Stimulated activated CD4-positive, alpha-beta T cell treated with anti-CD3 and anti-CD28 coated beads, Interleukin-15, amount 100 ng/mL, for 24 hours (primary cell): Measurements from ENCODE around the gene NBAS.
"Not testable (repeated sequence)": the region's sequence is repeated elsewhere in the genome, so short reads cannot be mapped to it uniquely, and the experiment has no call there.

Experiments used
- DNase-seq: peaks from one replicate; pipeline ENCODE4 v3.0.0-alpha.2; 2020

NBAS gene

GRCh38 chr2:15520346-15520745 lies 40.8 kb downstream of the NBAS start:
- DNase-seq = no peak

- DNase-seq = not testable (repeated sequence)
Observed at GRCh38 chr2:15518759-15519158, 42.4 kb downstream of the NBAS start.

- DNase-seq = no peak
Observed at GRCh38 chr2:15517793-15518192, 43.3 kb downstream of the NBAS start.

GRCh38 chr2:15511686-15512085 lies 49.4 kb downstream of the NBAS start:
- DNase-seq = no peak

GRCh38 chr2:15510552-15510951 lies 50.6 kb downstream of the NBAS start:
- no peak for DNase-seq

- DNase-seq = no peak
Observed at GRCh38 chr2:15510131-15510530, 51.0 kb downstream of the NBAS start.

GRCh38 chr2:15507697-15508096 lies 53.4 kb downstream of the NBAS start:
- no peak for DNase-seq

- no peak for DNase-seq
Observed at GRCh38 chr2:15507061-15507460, 54.1 kb downstream of the NBAS start.

- DNase-seq = no peak
Observed at GRCh38 chr2:15506229-15506819, 54.8 kb downstream of the NBAS start.

- DNase-seq = no peak
Observed at GRCh38 chr2:15504882-15505663, 56.1 kb downstream of the NBAS start.

GRCh38 chr2:15499251-15499650 lies 61.9 kb downstream of the NBAS start:
- DNase-seq = not testable (repeated sequence)

GRCh38 chr2:15498554-15498953 lies 62.6 kb downstream of the NBAS start:
- DNase-seq = no peak

GRCh38 chr2:15494877-15495276 lies 66.3 kb downstream of the NBAS start:
- no peak for DNase-seq

- DNase-seq = no peak
Observed at GRCh38 chr2:15492773-15493325, 68.3 kb downstream of the NBAS start.

- DNase-seq = no peak
Observed at GRCh38 chr2:15486770-15487169, 74.4 kb downstream of the NBAS start.

- DNase-seq = no peak
Observed at GRCh38 chr2:15485949-15486348, 75.2 kb downstream of the NBAS start.

- DNase-seq = no peak
Observed at GRCh38 chr2:15481000-15481399, 80.1 kb downstream of the NBAS start.

GRCh38 chr2:15480552-15480951 lies 80.6 kb downstream of the NBAS start:
- DNase-seq = no peak

- no peak for DNase-seq
Observed at GRCh38 chr2:15472876-15473275, 88.3 kb downstream of the NBAS start.

- no peak for DNase-seq
Observed at GRCh38 chr2:15472133-15472532, 89.0 kb downstream of the NBAS start.

GRCh38 chr2:15471606-15472005 lies 89.5 kb downstream of the NBAS start:
- DNase-seq = no peak

GRCh38 chr2:15460112-15460620 lies 101.0 kb downstream of the NBAS start:
- DNase-seq = no peak

- DNase-seq = no peak
Observed at GRCh38 chr2:15458277-15458676, 102.9 kb downstream of the NBAS start.

- no peak for DNase-seq
Observed at GRCh38 chr2:15457868-15458267, 103.3 kb downstream of the NBAS start.
